ENCODE results near the gene KANSL2.
"Not testable (repeated sequence)": the region's sequence is repeated elsewhere in the genome, so short reads cannot be mapped to it uniquely, and the experiment has no call there.

KANSL2 gene

GRCh38 chr12:48640854-48641253 is 41.2 kb downstream of the KANSL2 start:
- H3K9ac ChIP-seq (ENCODE audit: low read length) = no peak overlapping the region
- no peak overlapping the region for H3K27ac ChIP-seq (ENCODE audit: low read depth, low read length)
- H3K36me3 ChIP-seq (ENCODE audit: insufficient read depth, low read length) = no peaks in the 10 kb centered on the region
- no peaks in the 10 kb centered on the region for H3K27me3 ChIP-seq (ENCODE audit: control insufficient read depth in 1 of 2, insufficient read depth in 2 of 2, low read length in 2 of 2)
- H3K4me3 ChIP-seq (ENCODE audit: low read depth in 1 of 2, low read length in 2 of 2) = no peak overlapping the region
- no peaks in the 10 kb centered on the region for H3K9me3 ChIP-seq (ENCODE audit: low read length)
- H3K4me1 ChIP-seq (ENCODE audit: insufficient read depth, low read length) = no peaks in the 10 kb centered on the region

- H3K4me3 ChIP-seq (ENCODE audit: low read depth in 1 of 2, low read length in 2 of 2) = no peak overlapping the region
- no peaks in the 10 kb centered on the region for H3K36me3 ChIP-seq (ENCODE audit: insufficient read depth, low read length)
- no peaks in the 10 kb centered on the region for H3K4me1 ChIP-seq (ENCODE audit: insufficient read depth, low read length)
- no peak overlapping the region for H3K27ac ChIP-seq (ENCODE audit: low read depth, low read length)
- no peaks in the 10 kb centered on the region for H3K9me3 ChIP-seq (ENCODE audit: low read length)
- no peaks in the 10 kb centered on the region for H3K27me3 ChIP-seq (ENCODE audit: control insufficient read depth in 1 of 2, insufficient read depth in 2 of 2, low read length in 2 of 2)
- no peak overlapping the region for H3K9ac ChIP-seq (ENCODE audit: low read length)
Measured at GRCh38 chr12:48640428-48640827, 41.6 kb downstream of the KANSL2 start.

- Histone ChIP-seq H3K27ac (ENCODE audit: low read depth, low read length) (no peak overlapping the region), H3K36me3 (ENCODE audit: insufficient read depth, low read length) (no peaks in the 10 kb centered on the region), H3K9ac (ENCODE audit: low read length) (no peak overlapping the region), H3K27me3 (ENCODE audit: control insufficient read depth in 1 of 2, insufficient read depth in 2 of 2, low read length in 2 of 2) (no peaks in the 10 kb centered on the region), H3K4me1 (ENCODE audit: insufficient read depth, low read length) (no peaks in the 10 kb centered on the region), H3K4me3 (ENCODE audit: low read depth in 1 of 2, low read length in 2 of 2) (no peak overlapping the region), H3K9me3 (ENCODE audit: low read length) (no peaks in the 10 kb centered on the region)
Measured at GRCh38 chr12:48631071-48631470, 51.0 kb downstream of the KANSL2 start.

GRCh38 chr12:48630346-48630745 is 51.7 kb downstream of the KANSL2 start:
- no peaks in the 10 kb centered on the region for H3K9me3 ChIP-seq (ENCODE audit: low read length)
- no peaks in the 10 kb centered on the region for H3K27me3 ChIP-seq (ENCODE audit: control insufficient read depth in 1 of 2, insufficient read depth in 2 of 2, low read length in 2 of 2)
- H3K27ac ChIP-seq (ENCODE audit: low read depth, low read length) = no peak overlapping the region
- no peak overlapping the region for H3K4me3 ChIP-seq (ENCODE audit: low read depth in 1 of 2, low read length in 2 of 2)
- no peaks in the 10 kb centered on the region for H3K36me3 ChIP-seq (ENCODE audit: insufficient read depth, low read length)
- no peak overlapping the region for H3K9ac ChIP-seq (ENCODE audit: low read length)
- H3K4me1 ChIP-seq (ENCODE audit: insufficient read depth, low read length) = no peaks in the 10 kb centered on the region

- no peaks in the 10 kb centered on the region for H3K36me3 ChIP-seq (ENCODE audit: insufficient read depth, low read length)
Measured at GRCh38 chr12:48629541-48629940, 52.5 kb downstream of the KANSL2 start.

GRCh38 chr12:48627556-48627955 is 54.5 kb downstream of the KANSL2 start:
- H3K9me3 ChIP-seq (ENCODE audit: low read length) = no peaks in the 10 kb centered on the region
- no peaks in the 10 kb centered on the region for H3K27me3 ChIP-seq (ENCODE audit: control insufficient read depth in 1 of 2, insufficient read depth in 2 of 2, low read length in 2 of 2)
- H3K9ac ChIP-seq (ENCODE audit: low read length) = no peak overlapping the region
- H3K27ac ChIP-seq (ENCODE audit: low read depth, low read length) = no peak overlapping the region
- H3K4me3 ChIP-seq (ENCODE audit: low read depth in 1 of 2, low read length in 2 of 2) = no peak overlapping the region
- no peaks in the 10 kb centered on the region for H3K36me3 ChIP-seq (ENCODE audit: insufficient read depth, low read length)
- H3K4me1 ChIP-seq (ENCODE audit: insufficient read depth, low read length) = no peaks in the 10 kb centered on the region

More at GRCh38 chr12:48629541-48629940, 52.5 kb downstream of the KANSL2 start:
- H3K9ac ChIP-seq (ENCODE audit: low read length) = no peak overlapping the region
- no peaks in the 10 kb centered on the region for H3K9me3 ChIP-seq (ENCODE audit: low read length)
- no peaks in the 10 kb centered on the region for H3K27me3 ChIP-seq (ENCODE audit: control insufficient read depth in 1 of 2, insufficient read depth in 2 of 2, low read length in 2 of 2)
- no peaks in the 10 kb centered on the region for H3K4me1 ChIP-seq (ENCODE audit: insufficient read depth, low read length)
- H3K4me3 ChIP-seq (ENCODE audit: low read depth in 1 of 2, low read length in 2 of 2) = no peak overlapping the region
- no peak overlapping the region for H3K27ac ChIP-seq (ENCODE audit: low read depth, low read length)

GRCh38 chr12:48622997-48623396 is 59.0 kb downstream of the KANSL2 start:
- not testable (repeated sequence) for H3K4me3 ChIP-seq (ENCODE audit: low read depth in 1 of 2, low read length in 2 of 2); H3K4me1 ChIP-seq (ENCODE audit: insufficient read depth, low read length); H3K36me3 ChIP-seq (ENCODE audit: insufficient read depth, low read length); H3K27me3 ChIP-seq (ENCODE audit: control insufficient read depth in 1 of 2, insufficient read depth in 2 of 2, low read length in 2 of 2); H3K9me3 ChIP-seq (ENCODE audit: low read length); H3K27ac ChIP-seq (ENCODE audit: low read depth, low read length); H3K9ac ChIP-seq (ENCODE audit: low read length)

- Histone ChIP-seq H3K36me3 (ENCODE audit: insufficient read depth, low read length) (no peaks in the 10 kb centered on the region), H3K9me3 (ENCODE audit: low read length) (no peaks in the 10 kb centered on the region), H3K27ac (ENCODE audit: low read depth, low read length) (no peak overlapping the region), H3K4me1 (ENCODE audit: insufficient read depth, low read length) (no peaks in the 10 kb centered on the region), H3K27me3 (ENCODE audit: control insufficient read depth in 1 of 2, insufficient read depth in 2 of 2, low read length in 2 of 2) (no peaks in the 10 kb centered on the region), H3K4me3 (ENCODE audit: low read depth in 1 of 2, low read length in 2 of 2) (no peak overlapping the region), H3K9ac (ENCODE audit: low read length) (no peak overlapping the region)
Measured at GRCh38 chr12:48618541-48618940, 63.5 kb downstream of the KANSL2 start.

GRCh38 chr12:48615681-48616080 is 66.4 kb downstream of the KANSL2 start:
- Histone ChIP-seq H3K9me3 (ENCODE audit: low read length) (no peaks in the 10 kb centered on the region), H3K27me3 (ENCODE audit: control insufficient read depth in 1 of 2, insufficient read depth in 2 of 2, low read length in 2 of 2) (no peaks in the 10 kb centered on the region), H3K27ac (ENCODE audit: low read depth, low read length) (no peak overlapping the region), H3K9ac (ENCODE audit: low read length) (no peak overlapping the region), H3K4me3 (ENCODE audit: low read depth in 1 of 2, low read length in 2 of 2) (no peak overlapping the region), H3K36me3 (ENCODE audit: insufficient read depth, low read length) (no peaks in the 10 kb centered on the region), H3K4me1 (ENCODE audit: insufficient read depth, low read length) (no peaks in the 10 kb centered on the region)

GRCh38 chr12:48613321-48613720 is 68.7 kb downstream of the KANSL2 start:
- no peak overlapping the region for H3K4me3 ChIP-seq (ENCODE audit: low read depth in 1 of 2, low read length in 2 of 2)
- H3K9me3 ChIP-seq (ENCODE audit: low read length) = no peaks in the 10 kb centered on the region
- H3K9ac ChIP-seq (ENCODE audit: low read length) = no peak overlapping the region
- H3K36me3 ChIP-seq (ENCODE audit: insufficient read depth, low read length) = no peaks in the 10 kb centered on the region
- no peak overlapping the region for H3K27ac ChIP-seq (ENCODE audit: low read depth, low read length)
- no peaks in the 10 kb centered on the region for H3K27me3 ChIP-seq (ENCODE audit: control insufficient read depth in 1 of 2, insufficient read depth in 2 of 2, low read length in 2 of 2)
- H3K4me1 ChIP-seq (ENCODE audit: insufficient read depth, low read length) = no peaks in the 10 kb centered on the region
